Mammary epithelial cell (primary cell): ENCODE results near the gene ITGA11.

Source experiments
- CTCF ChIP-seq, 2 donors: IDR thresholded peaks in 1 of 2; conservative IDR thresholded peaks in 1 of 2; 2 replicates each; pipeline ENCODE4 v1.5.1; 2011 to 2012; ENCODE audit warnings: inconsistent platforms in 2 of 2, low read length in 2 of 2, mild to moderate bottlenecking in 2 of 2, control low read depth in 1 of 2, low read depth in 1 of 2; ENCODE audit not compliant: insufficient read depth in 1 of 2; ENCODE audit errors: extremely low read depth in 1 of 2
- EZH2 ChIP-seq: IDR thresholded peaks from 2 replicates; pipeline ENCODE4 v1.6.1; 2012; ENCODE audit warnings: low read length, inconsistent platforms, borderline replicate concordance

GRCh38 chr15:68311464-68311835 is 120.5 kb downstream of the ITGA11 start:
- TF ChIP-seq CTCF (conservative IDR thresholded peaks at IDR 0.05 in 1 of 2, IDR thresholded peaks at IDR 0.05 in 1 of 2; ENCODE audit: extremely low read depth in 1 of 2, insufficient read depth in 1 of 2, low read depth in 1 of 2, low read length in 2 of 2): no peak
- TF ChIP-seq EZH2: no peak
